ENCODE data around the gene CHRNB2. TPM values are rescaled to one million over a fixed set of nuclear protein-coding genes. Genes with fewer than 3 reads are reported as not detected.

CHRNB2 gene
- total RNA-seq, 1 experiment from 2014 or later = 0.21 TPM

DNA sequence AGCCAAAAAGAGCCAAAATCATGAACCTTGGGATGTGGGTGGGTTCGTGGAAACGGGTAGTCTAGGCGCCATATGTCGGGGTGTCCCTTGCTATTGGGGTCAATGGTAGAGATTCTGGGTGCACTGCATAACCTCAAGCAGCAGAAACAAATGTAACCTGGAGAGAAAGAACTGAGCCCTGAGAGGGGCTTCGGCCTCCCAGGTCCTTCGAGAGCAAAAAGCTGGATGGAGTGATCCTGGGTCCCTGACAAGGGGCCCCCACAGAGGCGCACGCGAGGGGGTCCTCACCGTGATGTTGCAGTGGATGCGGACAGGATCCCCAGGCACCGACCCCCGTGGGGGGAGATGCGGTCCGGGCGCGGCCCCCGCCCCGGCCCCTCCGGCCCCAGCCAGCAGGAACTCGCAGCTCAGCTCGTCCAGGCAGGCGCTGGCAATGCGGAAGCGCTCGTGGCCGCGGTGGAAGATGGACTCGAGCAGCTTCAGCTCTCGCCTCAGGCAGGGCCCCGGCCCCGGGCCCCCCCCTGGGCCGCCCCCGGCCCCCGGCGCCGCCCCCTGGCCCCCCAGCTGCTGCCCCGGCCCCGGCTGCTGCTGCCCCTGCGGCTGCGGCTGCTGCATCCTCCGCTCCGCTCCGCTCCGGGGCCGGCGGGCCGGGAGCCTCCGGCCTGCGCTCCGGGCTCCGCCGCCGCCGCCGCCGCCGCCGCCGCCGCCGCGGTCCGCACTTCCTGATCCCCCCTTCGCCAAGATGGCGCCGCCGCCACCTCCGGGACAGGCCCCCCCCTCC lies 9.4 kb upstream of the CHRNB2 start, which contains the start of gene UBE2Q1:
TSS of gene UBE2Q1 (minus strand) at position 724 of the 781 bp plus-strand sequence. CDS start at position 615, 109 bp downstream.
- Histone ChIP-seq H3K4me1 (ENCODE audit: control insufficient read depth, insufficient read depth, low read length) (peaks cover 14% of the 10 kb centered on the region), H3K27me3 (ENCODE audit: control insufficient read depth, insufficient read depth, low read length) (no peaks in the 10 kb centered on the region), H3K27ac (ENCODE audit: low read length) (peak within 1 kb of the TSS; percentile 91), H3K9me3 (ENCODE audit: control insufficient read depth, insufficient read depth, low read depth, low read length) (no peaks in the 10 kb centered on the region), H3K36me3 (ENCODE audit: control insufficient read depth, insufficient read depth, low read length) (peaks cover 22% of the 10 kb centered on the region), H3K4me3 (ENCODE audit: low read depth in 2 of 2, low read length in 2 of 2) (peak within 1 kb of the TSS; percentile 81 to 98)
- ATAC-seq = peak; percentile 18
- in situ Hi-C loops (cut with HindIII; ENCODE audit: low pct_unique_long_range_greater_than_20kb, low sequenced_read_pairs) = no loop called here
- DNase-seq (ENCODE audit: low read depth, low spot score) = no peak
- ChIA-PET CTCF (interaction anchor here (0.7 to 1.3 kb wide), 2 partner anchors 12 to 380 kb away, joined by 3 to 8 read pairs; no protein-coding TSS in a partner anchor), POLR2A (no interaction called here)
- BruUV-seq (replicated peaks) = no TSS peak
- TF ChIP-seq SIN3A (IDR thresholded peaks at IDR 0.05; ENCODE audit: borderline replicate concordance, insufficient read depth, low read depth, low read length) (peak; percentile 33; the same call in 1 of the 2 replicates), TCF7L2 (IDR thresholded peaks at IDR 0.05; ENCODE audit: low read depth, low read length) (no peak)
- intact Hi-C loops (cut with micrococcal nuclease; ENCODE audit: unreplicated experiment) = no loop called here

DNA sequence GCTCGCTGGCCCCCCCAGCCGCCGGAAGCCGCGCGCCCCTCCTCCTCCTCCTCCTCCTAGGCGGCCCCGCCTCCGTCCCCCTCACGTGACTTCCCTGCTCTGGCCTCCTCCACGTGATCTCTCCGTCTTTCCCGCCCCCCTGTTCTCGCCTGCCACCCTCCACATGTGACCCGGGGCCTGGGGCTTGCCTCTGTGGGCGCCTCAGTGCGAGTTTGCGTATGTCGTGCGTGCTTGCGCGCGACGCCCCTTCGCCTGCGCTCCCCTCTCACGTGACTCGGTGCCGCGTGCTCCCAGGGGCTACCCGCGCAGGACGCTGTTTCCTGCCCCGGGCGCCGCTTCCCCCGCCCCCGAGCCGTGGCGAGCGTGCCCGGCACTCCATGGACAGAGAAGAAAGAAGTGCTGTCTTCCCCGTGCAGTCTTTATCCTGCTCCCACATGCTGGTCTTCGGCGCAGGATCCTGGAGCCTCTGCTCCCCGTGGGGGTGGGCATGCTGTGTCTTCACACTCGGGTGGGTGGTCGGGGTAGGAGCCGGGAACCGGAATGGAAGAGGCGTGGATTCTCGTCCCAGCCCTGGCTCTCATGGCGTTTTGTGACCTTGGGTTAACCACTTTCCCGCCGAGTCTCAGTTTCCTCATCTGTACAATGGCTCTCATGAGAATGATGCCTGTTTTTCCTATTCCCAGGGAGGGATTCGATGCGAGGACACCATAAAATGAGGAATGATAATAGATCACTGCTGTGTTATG lies 8.7 kb upstream of the CHRNB2 start:
- CTCF ChIA-PET = interaction anchor here (0.7 to 1.5 kb wide), 7 partner anchors 12 to 492 kb away, joined by 3 to 11 read pairs (median 3); partner anchors contain the start of gene ADAM15
- Histone ChIP-seq H3K9me3 (ENCODE audit: control insufficient read depth, insufficient read depth, low read depth, low read length) (no peaks in the 10 kb centered on the region), H3K27me3 (ENCODE audit: control insufficient read depth, insufficient read depth, low read length) (no peaks in the 10 kb centered on the region), H3K36me3 (ENCODE audit: control insufficient read depth, insufficient read depth, low read length) (peaks cover 19% of the 10 kb centered on the region), H3K27ac (ENCODE audit: low read length) (peak overlapping the region; percentile 91), H3K4me3 (ENCODE audit: low read depth in 2 of 2, low read length in 2 of 2) (peak overlapping the region; percentile 81), H3K4me1 (ENCODE audit: control insufficient read depth, insufficient read depth, low read length) (peaks cover 14% of the 10 kb centered on the region)
- peak; percentile 91 for DNase-seq (ENCODE audit: low read depth, low spot score)
- intact Hi-C loops (cut with micrococcal nuclease; ENCODE audit: unreplicated experiment) (no loop called here), in situ Hi-C loops (cut with HindIII; ENCODE audit: low pct_unique_long_range_greater_than_20kb, low sequenced_read_pairs) (no loop called here)
- POLR2A ChIA-PET = no interaction called here
- no TSS peak for BruUV-seq (replicated peaks)
- ATAC-seq = peak; percentile 96
- TF ChIP-seq SIN3A (IDR thresholded peaks at IDR 0.05; ENCODE audit: borderline replicate concordance, insufficient read depth, low read depth, low read length) (0 out of 2 replicates have a peak, but pooled peaks have one; percentile 18), POLR2AphosphoS5 (IDR thresholded peaks at IDR 0.05; ENCODE audit: low read depth, low read length) (0 out of 2 replicates have a peak, but pooled peaks have one; percentile 24), TCF7L2 (IDR thresholded peaks at IDR 0.05; ENCODE audit: low read depth, low read length) (peak; percentile 26; the same call in 1 of the 2 replicates)
- TF ChIP-seq, protein P1, sequence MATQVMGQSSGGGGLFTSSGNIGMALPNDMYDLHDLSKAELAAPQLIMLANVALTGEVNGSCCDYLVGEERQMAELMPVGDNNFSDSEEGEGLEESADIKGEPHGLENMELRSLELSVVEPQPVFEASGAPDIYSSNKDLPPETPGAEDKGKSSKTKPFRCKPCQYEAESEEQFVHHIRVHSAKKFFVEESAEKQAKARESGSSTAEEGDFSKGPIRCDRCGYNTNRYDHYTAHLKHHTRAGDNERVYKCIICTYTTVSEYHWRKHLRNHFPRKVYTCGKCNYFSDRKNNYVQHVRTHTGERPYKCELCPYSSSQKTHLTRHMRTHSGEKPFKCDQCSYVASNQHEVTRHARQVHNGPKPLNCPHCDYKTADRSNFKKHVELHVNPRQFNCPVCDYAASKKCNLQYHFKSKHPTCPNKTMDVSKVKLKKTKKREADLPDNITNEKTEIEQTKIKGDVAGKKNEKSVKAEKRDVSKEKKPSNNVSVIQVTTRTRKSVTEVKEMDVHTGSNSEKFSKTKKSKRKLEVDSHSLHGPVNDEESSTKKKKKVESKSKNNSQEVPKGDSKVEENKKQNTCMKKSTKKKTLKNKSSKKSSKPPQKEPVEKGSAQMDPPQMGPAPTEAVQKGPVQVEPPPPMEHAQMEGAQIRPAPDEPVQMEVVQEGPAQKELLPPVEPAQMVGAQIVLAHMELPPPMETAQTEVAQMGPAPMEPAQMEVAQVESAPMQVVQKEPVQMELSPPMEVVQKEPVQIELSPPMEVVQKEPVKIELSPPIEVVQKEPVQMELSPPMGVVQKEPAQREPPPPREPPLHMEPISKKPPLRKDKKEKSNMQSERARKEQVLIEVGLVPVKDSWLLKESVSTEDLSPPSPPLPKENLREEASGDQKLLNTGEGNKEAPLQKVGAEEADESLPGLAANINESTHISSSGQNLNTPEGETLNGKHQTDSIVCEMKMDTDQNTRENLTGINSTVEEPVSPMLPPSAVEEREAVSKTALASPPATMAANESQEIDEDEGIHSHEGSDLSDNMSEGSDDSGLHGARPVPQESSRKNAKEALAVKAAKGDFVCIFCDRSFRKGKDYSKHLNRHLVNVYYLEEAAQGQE (IDR thresholded peaks at IDR 0.05; ENCODE audit: insufficient read depth in 1 of 2, low read depth in 2 of 2, low read length in 1 of 2) = 0 out of 4 replicates have a peak, but pooled peaks of 1 of the 2 experiments have one; percentile 56
- TF ChIP-seq, protein P2, sequence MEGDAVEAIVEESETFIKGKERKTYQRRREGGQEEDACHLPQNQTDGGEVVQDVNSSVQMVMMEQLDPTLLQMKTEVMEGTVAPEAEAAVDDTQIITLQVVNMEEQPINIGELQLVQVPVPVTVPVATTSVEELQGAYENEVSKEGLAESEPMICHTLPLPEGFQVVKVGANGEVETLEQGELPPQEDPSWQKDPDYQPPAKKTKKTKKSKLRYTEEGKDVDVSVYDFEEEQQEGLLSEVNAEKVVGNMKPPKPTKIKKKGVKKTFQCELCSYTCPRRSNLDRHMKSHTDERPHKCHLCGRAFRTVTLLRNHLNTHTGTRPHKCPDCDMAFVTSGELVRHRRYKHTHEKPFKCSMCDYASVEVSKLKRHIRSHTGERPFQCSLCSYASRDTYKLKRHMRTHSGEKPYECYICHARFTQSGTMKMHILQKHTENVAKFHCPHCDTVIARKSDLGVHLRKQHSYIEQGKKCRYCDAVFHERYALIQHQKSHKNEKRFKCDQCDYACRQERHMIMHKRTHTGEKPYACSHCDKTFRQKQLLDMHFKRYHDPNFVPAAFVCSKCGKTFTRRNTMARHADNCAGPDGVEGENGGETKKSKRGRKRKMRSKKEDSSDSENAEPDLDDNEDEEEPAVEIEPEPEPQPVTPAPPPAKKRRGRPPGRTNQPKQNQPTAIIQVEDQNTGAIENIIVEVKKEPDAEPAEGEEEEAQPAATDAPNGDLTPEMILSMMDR (IDR thresholded peaks at IDR 0.05) = no peak

All from Panc1 (cell line).